ENCODE results near the gene PKNOX2.

PKNOX2 gene

GRCh38 chr11:125330462-125331325 lies 166.1 kb downstream of the PKNOX2 start:
- H3K4me3 ChIP-seq (ENCODE audit: low read depth, low read length) = no peak overlapping the region
- no peak for TF ChIP-seq CTCF (IDR thresholded peaks at IDR 0.05; ENCODE audit: borderline replicate concordance, insufficient read depth, low read depth, low read length)

GRCh38 chr11:125331357-125332035 lies 166.9 kb downstream of the PKNOX2 start:
- H3K4me3 ChIP-seq (ENCODE audit: low read depth, low read length) = no peak overlapping the region
- TF ChIP-seq CTCF (IDR thresholded peaks at IDR 0.05; ENCODE audit: borderline replicate concordance, insufficient read depth, low read depth, low read length) = no peak

GRCh38 chr11:125332821-125333220 lies 168.3 kb downstream of the PKNOX2 start:
- TF ChIP-seq CTCF (IDR thresholded peaks at IDR 0.05; ENCODE audit: borderline replicate concordance, insufficient read depth, low read depth, low read length) = no peak
- no peak overlapping the region for H3K4me3 ChIP-seq (ENCODE audit: low read depth, low read length)

GRCh38 chr11:125333354-125334073 lies 169.0 kb downstream of the PKNOX2 start:
- no peak for TF ChIP-seq CTCF (IDR thresholded peaks at IDR 0.05; ENCODE audit: borderline replicate concordance, insufficient read depth, low read depth, low read length)
- H3K4me3 ChIP-seq (ENCODE audit: low read depth, low read length) = no peak overlapping the region

GRCh38 chr11:125335106-125335505 lies 170.6 kb downstream of the PKNOX2 start:
- TF ChIP-seq CTCF (IDR thresholded peaks at IDR 0.05; ENCODE audit: borderline replicate concordance, insufficient read depth, low read depth, low read length) = no peak
- no peak overlapping the region for H3K4me3 ChIP-seq (ENCODE audit: low read depth, low read length)

- TF ChIP-seq CTCF (IDR thresholded peaks at IDR 0.05; ENCODE audit: borderline replicate concordance, insufficient read depth, low read depth, low read length) = no peak
- no peak overlapping the region for H3K4me3 ChIP-seq (ENCODE audit: low read depth, low read length)
Measured at GRCh38 chr11:125337836-125338834, 173.6 kb downstream of the PKNOX2 start.

All from GM12875 (cell line).